Tibial nerve (tissue), 4 donors: ENCODE measurements around the gene FDX2.

Experiments
- EP300 ChIP-seq, 2 donors: sonication (generic); formaldehyde crosslinking; IDR thresholded peaks; one replicate each; pipeline ENCODE4 v1.6.1; 2017; ENCODE audit warnings: antibody characterized with exemption in 2 of 2, mild to moderate bottlenecking in 1 of 2
- POLR2A ChIP-seq, 2 donors: fragments of 450-650 bp; IDR thresholded peaks; one replicate each; pipeline ENCODE4 v1.6.1; 2017; ENCODE audit warnings: antibody characterized with exemption in 2 of 2, mild to moderate bottlenecking in 2 of 2, moderate library complexity in 2 of 2
- TF ChIP-seq, protein P1 (sequence below), 5 experiments: fragments of 200-600 bp in 3 of 5; fragments of 450-650 bp in 2 of 5; sonication (generic) in 3 of 5; IDR thresholded peaks; one replicate each; pipeline ENCODE4 v1.5.1; 2016 to 2019; ENCODE audit warnings: antibody characterized with exemption in 5 of 5, mild to moderate bottlenecking in 3 of 5, moderate library complexity in 2 of 5

DNA sequence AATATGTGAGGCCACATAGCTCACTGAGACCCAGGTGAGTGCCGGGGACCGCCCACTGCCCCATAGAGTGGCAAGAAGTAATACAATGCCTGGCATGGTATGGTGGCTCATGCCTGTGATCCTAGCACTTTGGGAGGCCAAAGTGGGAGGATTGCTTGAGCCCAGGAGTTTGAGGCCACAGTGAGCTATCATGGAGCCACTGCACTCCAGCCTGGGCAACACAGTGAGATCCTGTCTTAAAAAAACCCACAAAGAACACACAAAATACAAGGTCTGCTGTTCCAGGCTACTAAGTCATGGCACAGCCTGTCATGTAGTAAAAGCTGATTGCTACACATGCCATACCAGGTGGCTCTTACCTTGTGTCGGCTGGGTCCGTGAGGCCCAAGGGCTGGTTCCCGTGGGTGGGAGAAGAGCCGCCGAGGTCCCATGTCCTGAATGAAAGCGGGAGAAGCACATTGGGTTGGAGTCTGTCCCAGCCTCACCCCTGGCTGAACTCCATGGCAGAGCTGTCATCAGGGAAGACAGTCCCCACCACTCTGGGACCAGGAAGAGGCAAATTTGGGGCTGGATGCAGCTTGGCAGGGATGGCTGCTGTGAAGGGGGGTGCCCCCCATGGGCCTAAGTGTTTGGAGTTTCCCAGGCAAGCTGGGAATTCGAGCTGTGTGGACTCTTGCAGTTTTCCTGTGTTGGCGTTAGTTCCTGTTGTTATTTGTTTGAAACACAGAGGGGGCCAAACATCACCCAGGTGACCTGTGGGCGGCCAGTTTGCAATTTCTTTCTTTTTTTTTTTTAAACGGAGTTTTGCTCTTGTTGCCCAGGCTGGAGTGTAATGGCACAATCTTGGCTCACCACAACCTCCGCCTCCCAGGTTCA lies 3.2 kb upstream of the FDX2 start:
- TF ChIP-seq, protein P1, sequence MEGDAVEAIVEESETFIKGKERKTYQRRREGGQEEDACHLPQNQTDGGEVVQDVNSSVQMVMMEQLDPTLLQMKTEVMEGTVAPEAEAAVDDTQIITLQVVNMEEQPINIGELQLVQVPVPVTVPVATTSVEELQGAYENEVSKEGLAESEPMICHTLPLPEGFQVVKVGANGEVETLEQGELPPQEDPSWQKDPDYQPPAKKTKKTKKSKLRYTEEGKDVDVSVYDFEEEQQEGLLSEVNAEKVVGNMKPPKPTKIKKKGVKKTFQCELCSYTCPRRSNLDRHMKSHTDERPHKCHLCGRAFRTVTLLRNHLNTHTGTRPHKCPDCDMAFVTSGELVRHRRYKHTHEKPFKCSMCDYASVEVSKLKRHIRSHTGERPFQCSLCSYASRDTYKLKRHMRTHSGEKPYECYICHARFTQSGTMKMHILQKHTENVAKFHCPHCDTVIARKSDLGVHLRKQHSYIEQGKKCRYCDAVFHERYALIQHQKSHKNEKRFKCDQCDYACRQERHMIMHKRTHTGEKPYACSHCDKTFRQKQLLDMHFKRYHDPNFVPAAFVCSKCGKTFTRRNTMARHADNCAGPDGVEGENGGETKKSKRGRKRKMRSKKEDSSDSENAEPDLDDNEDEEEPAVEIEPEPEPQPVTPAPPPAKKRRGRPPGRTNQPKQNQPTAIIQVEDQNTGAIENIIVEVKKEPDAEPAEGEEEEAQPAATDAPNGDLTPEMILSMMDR (IDR thresholded peaks at IDR 0.05), result no peak
- no peak for TF ChIP-seq POLR2A (IDR thresholded peaks at IDR 0.05)
- no peak for TF ChIP-seq EP300 (IDR thresholded peaks at IDR 0.05)
